ENCODE results near the gene RPS6KC1.

- TF ChIP-seq SP1 (IDR thresholded peaks at IDR 0.05), result no peak
- TF ChIP-seq TARDBP (IDR thresholded peaks at IDR 0.05), result no peak
- no peak for TF ChIP-seq ARNT (IDR thresholded peaks at IDR 0.05)
- TF ChIP-seq FOXA1 (IDR thresholded peaks at IDR 0.05), result no peak
- no peak for TF ChIP-seq SUZ12 (IDR thresholded peaks at IDR 0.05)
- TF ChIP-seq FOXM1 (IDR thresholded peaks at IDR 0.05; ENCODE audit: borderline replicate concordance), result no peak
- no peak for TF ChIP-seq LEF1 (IDR thresholded peaks at IDR 0.05; ENCODE audit: borderline replicate concordance)
These were observed 224.3 kb downstream of the RPS6KC1 start for GRCh38 chr1:213275293-213275692.

All from HEK293T (cell line).